PC-9 (cell line): Measurements from ENCODE around the gene CRB2. TPM values are rescaled to one million over a fixed set of nuclear protein-coding genes. Genes with fewer than 3 reads are reported as not detected.

ENCODE experiments used
- BruUV-seq: library from RNA; stranded (reverse); fragments of 400-500 nt; replicated peaks from 2 replicates; lab custom pipeline; 2021; lab: Mats Ljungman, UMichigan
- CTCF ChIA-PET: fragments of 300-600 bp; sonication (Branson Sonifier 250); formaldehyde crosslinking; loops from one replicate; lab custom pipeline; 2022; ENCODE audit warnings: antibody characterized with exemption; lab: Charles Lee
- POLR2A ChIA-PET: fragments of 300-600 bp; sonication (Branson Sonifier 250); formaldehyde crosslinking; loops from one replicate; lab custom pipeline; 2022; ENCODE audit warnings: antibody characterized with exemption; ENCODE audit not compliant: unreplicated experiment; lab: Charles Lee
- DNase-seq, 2 experiments: peaks; one replicate each; pipeline versions ENCODE4 v3.0.0 to v3.0.0-alpha.2; 2015 to 2022; ENCODE audit warnings: mixed read lengths in 1 of 2
- H2AFZ ChIP-seq: fragments of 200-600 bp; sonication (generic); 2 replicates; pipeline ENCODE4 v1.8.1; 2017; ENCODE audit warnings: antibody characterized with exemption
- H3F3A ChIP-seq: fragments of 200-600 bp; sonication (generic); 2 replicates; pipeline ENCODE4 v1.8.1; 2017; ENCODE audit warnings: antibody characterized with exemption, mild to moderate bottlenecking, low read depth; ENCODE audit not compliant: insufficient read depth
- H3K27ac ChIP-seq: fragments of 200-600 bp; sonication (generic); 2 replicates; pipeline ENCODE4 v1.6.1; 2016; ENCODE audit warnings: mixed run types
- H3K27me3 ChIP-seq: fragments of 200-600 bp; sonication (generic); 2 replicates; pipeline ENCODE4 v1.6.1; 2016; ENCODE audit warnings: low read depth, mixed run types; ENCODE audit not compliant: insufficient read depth
- H3K36me3 ChIP-seq: fragments of 200-600 bp; sonication (generic); 2 replicates; pipeline ENCODE4 v1.6.1; 2016; ENCODE audit warnings: low read depth, mixed run types
- H3K4me1 ChIP-seq: fragments of 200-600 bp; sonication (generic); replicated peaks from 2 replicates; pipeline ENCODE4 v1.6.1; 2016; ENCODE audit warnings: mixed run types; ENCODE audit not compliant: insufficient read depth
- H3K4me2 ChIP-seq: fragments of 200-600 bp; sonication (generic); 2 replicates; pipeline ENCODE4 v1.6.1; 2017; ENCODE audit warnings: mixed run types
- H3K4me3 ChIP-seq: fragments of 200-600 bp; sonication (generic); 2 replicates; pipeline ENCODE4 v1.6.1; 2016; ENCODE audit warnings: mixed run types
- H3K79me2 ChIP-seq: fragments of 200-600 bp; sonication (generic); 2 replicates; pipeline ENCODE4 v1.6.1; 2017; ENCODE audit warnings: low read depth, mixed run types
- H3K9me2 ChIP-seq: fragments of 200-600 bp; sonication (generic); 2 replicates; pipeline ENCODE4 v1.8.1; 2017; ENCODE audit warnings: mild to moderate bottlenecking; ENCODE audit not compliant: insufficient read depth
- H3K9me3 ChIP-seq: fragments of 200-600 bp; sonication (generic); 2 replicates; pipeline ENCODE4 v1.8.1; 2016; ENCODE audit warnings: low read depth; ENCODE audit not compliant: insufficient read depth
- H4K20me1 ChIP-seq: fragments of 200-600 bp; sonication (generic); 2 replicates; pipeline ENCODE4 v1.8.1; 2017; ENCODE audit not compliant: insufficient read depth
- EZH2 ChIP-seq: fragments of 200-600 bp; sonication (generic); IDR thresholded peaks from 2 replicates; pipeline ENCODE4 v1.8.0; 2017; ENCODE audit warnings: antibody characterized with exemption, low read depth
- intact Hi-C: fragments of 100-400 bp; cut with micrococcal nuclease; formaldehyde crosslinking; loops from one replicate; pipeline ENCODE4 v1.10.0; 2022; ENCODE audit not compliant: unreplicated experiment
- total RNA-seq: library from RNA; stranded (reverse); gene quantifications from 2 replicates; pipeline ENCODE4 v1.2.3, GENCODE V29; 2021
- TF ChIP-seq, protein P1 (sequence below): fragments of 200-600 bp; sonication (generic); conservative IDR thresholded peaks from 2 replicates; pipeline ENCODE4 v1.6.1; 2017; ENCODE audit warnings: mixed run types, antibody characterized with exemption, mild to moderate bottlenecking, moderate library complexity

CRB2 gene
- total RNA-seq, 1 experiment from 2014 or later = not detected

DNA sequence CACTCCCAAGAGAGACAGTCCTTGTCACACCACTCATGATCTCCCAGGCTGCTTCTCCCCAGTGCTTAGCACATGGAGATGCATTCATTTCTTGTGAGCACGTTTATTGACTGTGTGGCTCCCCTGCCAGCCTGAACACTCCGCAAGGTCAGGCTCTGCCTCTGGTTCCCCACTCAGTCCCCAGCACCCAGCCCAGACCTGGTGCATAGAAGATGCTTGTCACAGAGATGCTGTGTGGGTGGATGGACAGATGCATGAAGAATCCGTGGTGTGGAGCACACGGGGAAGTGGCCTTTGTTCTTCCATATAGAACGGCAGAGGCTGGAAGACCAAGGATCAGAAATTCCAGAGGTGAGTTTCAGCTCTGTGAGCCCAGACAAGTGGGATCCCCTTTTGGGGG lies 13.8 kb upstream of the CRB2 start:
- no peaks in the 10 kb centered on the region for H3K79me2 ChIP-seq
- H2AFZ ChIP-seq = no peak overlapping the region
- H3K27me3 ChIP-seq = no peaks in the 10 kb centered on the region
- ChIA-PET POLR2A (no interaction called here), CTCF (no interaction called here)
- H4K20me1 ChIP-seq = no peaks in the 10 kb centered on the region
- no peak overlapping the region for H3K27ac ChIP-seq
- no peak overlapping the region for H3K4me3 ChIP-seq
- peaks cover 3% of the 10 kb centered on the region for H3F3A ChIP-seq
- no TSS peak for BruUV-seq
- DNase-seq = no peak
- TF ChIP-seq, protein P1, sequence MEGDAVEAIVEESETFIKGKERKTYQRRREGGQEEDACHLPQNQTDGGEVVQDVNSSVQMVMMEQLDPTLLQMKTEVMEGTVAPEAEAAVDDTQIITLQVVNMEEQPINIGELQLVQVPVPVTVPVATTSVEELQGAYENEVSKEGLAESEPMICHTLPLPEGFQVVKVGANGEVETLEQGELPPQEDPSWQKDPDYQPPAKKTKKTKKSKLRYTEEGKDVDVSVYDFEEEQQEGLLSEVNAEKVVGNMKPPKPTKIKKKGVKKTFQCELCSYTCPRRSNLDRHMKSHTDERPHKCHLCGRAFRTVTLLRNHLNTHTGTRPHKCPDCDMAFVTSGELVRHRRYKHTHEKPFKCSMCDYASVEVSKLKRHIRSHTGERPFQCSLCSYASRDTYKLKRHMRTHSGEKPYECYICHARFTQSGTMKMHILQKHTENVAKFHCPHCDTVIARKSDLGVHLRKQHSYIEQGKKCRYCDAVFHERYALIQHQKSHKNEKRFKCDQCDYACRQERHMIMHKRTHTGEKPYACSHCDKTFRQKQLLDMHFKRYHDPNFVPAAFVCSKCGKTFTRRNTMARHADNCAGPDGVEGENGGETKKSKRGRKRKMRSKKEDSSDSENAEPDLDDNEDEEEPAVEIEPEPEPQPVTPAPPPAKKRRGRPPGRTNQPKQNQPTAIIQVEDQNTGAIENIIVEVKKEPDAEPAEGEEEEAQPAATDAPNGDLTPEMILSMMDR = no peak
- no peak for TF ChIP-seq EZH2
- no peaks in the 10 kb centered on the region for H3K36me3 ChIP-seq
- no peak overlapping the region for H3K4me2 ChIP-seq
- H3K9me2 ChIP-seq = no peaks in the 10 kb centered on the region
- intact Hi-C loops = no loop called here
- no peaks in the 10 kb centered on the region for H3K4me1 ChIP-seq
- no peaks in the 10 kb centered on the region for H3K9me3 ChIP-seq

DNA sequence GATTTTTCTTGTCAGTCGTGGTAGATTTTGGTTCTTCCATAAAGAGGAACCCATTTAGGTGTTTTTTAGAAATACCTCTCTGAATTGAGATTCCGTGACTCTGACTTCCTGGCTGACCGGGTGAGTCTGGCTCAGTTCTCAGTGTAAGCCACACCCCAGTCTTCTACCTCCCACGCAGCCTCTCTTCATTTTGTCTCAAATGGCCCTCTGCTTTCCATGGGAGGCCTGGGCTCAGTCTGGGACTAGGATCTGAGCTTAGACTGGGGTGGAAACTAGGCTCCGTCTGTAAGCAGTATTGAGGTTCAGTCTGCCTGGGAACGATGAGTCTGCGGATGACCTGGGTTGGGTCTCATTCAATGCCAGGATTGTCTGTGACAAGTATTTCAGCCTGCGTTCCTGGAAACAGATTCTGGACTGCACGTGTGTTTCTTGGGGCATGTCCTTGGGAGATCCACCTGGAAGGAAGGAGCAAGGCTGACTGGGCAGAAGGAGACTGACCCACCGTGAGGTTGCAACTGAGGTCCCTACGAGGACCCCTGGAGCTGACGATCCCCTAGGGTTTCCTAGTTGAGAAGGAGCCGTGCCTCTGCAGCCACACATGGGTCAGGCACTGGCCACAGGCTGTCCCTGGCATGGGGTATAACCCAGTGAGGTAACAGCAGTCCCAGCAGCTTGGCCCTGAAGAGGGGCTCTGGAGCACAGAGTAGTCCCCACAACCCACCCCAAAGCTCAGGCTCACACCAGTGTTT lies 12.4 kb upstream of the CRB2 start:
- no TSS peak for BruUV-seq
- intact Hi-C loops = no loop called here
- ChIA-PET CTCF (no interaction called here), POLR2A (no interaction called here)
- Histone ChIP-seq H2AFZ (no peak overlapping the region), H3K4me3 (no peak overlapping the region), H3K79me2 (no peaks in the 10 kb centered on the region), H3K9me3 (no peaks in the 10 kb centered on the region), H3K36me3 (no peaks in the 10 kb centered on the region), H3K4me1 (no peaks in the 10 kb centered on the region), H3K27ac (no peak overlapping the region), H3K27me3 (no peaks in the 10 kb centered on the region), H4K20me1 (no peaks in the 10 kb centered on the region), H3K9me2 (no peaks in the 10 kb centered on the region), H3K4me2 (no peak overlapping the region), H3F3A (peaks cover 8% of the 10 kb centered on the region)
- TF ChIP-seq, protein P1 = no peak
- no peak for TF ChIP-seq EZH2
- no peak for DNase-seq

DNA sequence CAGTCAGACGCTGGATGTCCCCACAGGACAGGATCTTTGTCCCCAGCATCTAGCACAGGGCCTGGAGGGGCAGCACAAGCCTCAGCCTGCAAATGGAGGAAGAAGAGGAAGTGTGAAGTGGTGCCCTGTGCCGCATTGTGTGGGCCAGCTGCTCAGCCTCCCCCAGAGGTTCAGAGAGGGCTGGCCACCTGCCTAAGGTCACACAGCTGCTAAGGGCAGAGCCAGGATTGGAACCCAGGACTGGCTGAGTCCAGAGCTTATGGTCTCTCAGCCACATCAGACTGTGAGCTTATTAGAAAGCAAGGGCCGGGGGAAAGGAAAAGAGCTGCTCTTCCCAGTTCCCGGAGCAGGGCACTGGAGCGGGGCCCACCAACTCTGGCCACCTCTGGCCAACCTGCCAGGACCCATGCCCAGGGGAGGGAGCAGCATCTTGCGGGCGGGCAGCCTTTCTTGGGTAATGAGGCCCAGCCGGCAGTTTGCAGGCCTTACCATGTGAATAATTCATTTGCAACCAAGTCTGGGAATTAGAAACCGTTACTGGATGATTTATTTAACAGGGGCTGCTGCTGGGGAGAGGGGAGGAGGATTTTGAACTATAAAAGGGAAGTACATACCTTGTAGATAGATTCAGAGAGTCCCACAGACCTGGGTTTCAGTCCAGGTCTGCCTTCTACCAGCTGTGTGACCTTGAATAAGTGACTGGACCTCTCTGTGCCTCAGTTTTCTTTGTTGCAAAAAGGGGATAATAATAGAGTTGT lies 11.6 kb upstream of the CRB2 start:
- DNase-seq = no peak
- Histone ChIP-seq H3K4me2 (no peak overlapping the region), H3K27me3 (no peaks in the 10 kb centered on the region), H3F3A (peaks cover 8% of the 10 kb centered on the region), H3K4me1 (no peaks in the 10 kb centered on the region), H3K36me3 (no peaks in the 10 kb centered on the region), H3K79me2 (no peaks in the 10 kb centered on the region), H2AFZ (no peak overlapping the region), H3K27ac (no peak overlapping the region), H4K20me1 (no peaks in the 10 kb centered on the region), H3K9me2 (no peaks in the 10 kb centered on the region), H3K4me3 (no peak overlapping the region), H3K9me3 (no peaks in the 10 kb centered on the region)
- TF ChIP-seq EZH2 = no peak
- TF ChIP-seq, protein P1 = no peak
- no TSS peak for BruUV-seq
- POLR2A ChIA-PET = interaction anchor here (0.6 kb wide), 1 partner anchor 127 kb away, joined by 3 read pairs; no protein-coding TSS in a partner anchor
- CTCF ChIA-PET = no interaction called here
- intact Hi-C loops = no loop called here
